Adrenal gland (tissue), 5 donors: Measurements from ENCODE around the gene CNRIP1.

Experiments used
- POLR2A ChIP-seq, 2 donors: fragments of 450-650 bp; IDR thresholded peaks; one replicate each; pipeline ENCODE4 v1.6.1; 2017; ENCODE audit warnings: antibody characterized with exemption in 2 of 2, mild to moderate bottlenecking in 2 of 2, moderate library complexity in 1 of 2
- TF ChIP-seq, protein P1 (sequence below), 6 experiments: fragments of 450-650 bp in 4 of 6; fragments of 200-600 bp in 2 of 6; sonication (generic) in 1 of 6; IDR thresholded peaks; 1 replicate in 5 of 6; 2 replicates in 1 of 6; pipeline versions ENCODE4 v1.5.1 to v1.8.0; 2016 to 2021; ENCODE audit warnings: antibody characterized with exemption in 6 of 6, mild to moderate bottlenecking in 2 of 6, moderate library complexity in 1 of 6
- donor health status: DM: no; HTN: no; CAD: no.

- TF ChIP-seq, protein P1, sequence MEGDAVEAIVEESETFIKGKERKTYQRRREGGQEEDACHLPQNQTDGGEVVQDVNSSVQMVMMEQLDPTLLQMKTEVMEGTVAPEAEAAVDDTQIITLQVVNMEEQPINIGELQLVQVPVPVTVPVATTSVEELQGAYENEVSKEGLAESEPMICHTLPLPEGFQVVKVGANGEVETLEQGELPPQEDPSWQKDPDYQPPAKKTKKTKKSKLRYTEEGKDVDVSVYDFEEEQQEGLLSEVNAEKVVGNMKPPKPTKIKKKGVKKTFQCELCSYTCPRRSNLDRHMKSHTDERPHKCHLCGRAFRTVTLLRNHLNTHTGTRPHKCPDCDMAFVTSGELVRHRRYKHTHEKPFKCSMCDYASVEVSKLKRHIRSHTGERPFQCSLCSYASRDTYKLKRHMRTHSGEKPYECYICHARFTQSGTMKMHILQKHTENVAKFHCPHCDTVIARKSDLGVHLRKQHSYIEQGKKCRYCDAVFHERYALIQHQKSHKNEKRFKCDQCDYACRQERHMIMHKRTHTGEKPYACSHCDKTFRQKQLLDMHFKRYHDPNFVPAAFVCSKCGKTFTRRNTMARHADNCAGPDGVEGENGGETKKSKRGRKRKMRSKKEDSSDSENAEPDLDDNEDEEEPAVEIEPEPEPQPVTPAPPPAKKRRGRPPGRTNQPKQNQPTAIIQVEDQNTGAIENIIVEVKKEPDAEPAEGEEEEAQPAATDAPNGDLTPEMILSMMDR (IDR thresholded peaks at IDR 0.05) = peak in 4 of 6 experiments; percentile 33 to 40 (median 35)
- TF ChIP-seq POLR2A (IDR thresholded peaks at IDR 0.05) = no peak
Measured at GRCh38 chr2:68357605-68358337, 38.0 kb upstream of the CNRIP1 start.
